Activated CD4-positive, alpha-beta T cell treated with anti-CD3 and anti-CD28 coated beads, Interleukin-2, amount 50 U/mL, for 1 hour (primary cell): ENCODE measurements around the gene LTBP3.
"Not testable (repeated sequence)": the region's sequence is repeated elsewhere in the genome, so short reads cannot be mapped to it uniquely, and the experiment has no call there.

Experiments used
- DNase-seq: peaks from one replicate; pipeline ENCODE4 v3.0.0-alpha.2; 2020

The LTBP3 gene

GRCh38 chr11:65535102-65535501, 23.1 kb downstream of the LTBP3 start:
- no peak for DNase-seq

GRCh38 chr11:65532388-65533064, 25.6 kb downstream of the LTBP3 start:
- no peak for DNase-seq

- DNase-seq = no peak
Measured at GRCh38 chr11:65530157-65530496, 28.0 kb downstream of the LTBP3 start.

- no peak for DNase-seq
Measured at GRCh38 chr11:65529475-65530156, 28.5 kb downstream of the LTBP3 start.

- no peak for DNase-seq
Measured at GRCh38 chr11:65528819-65529350, 29.3 kb downstream of the LTBP3 start.

- DNase-seq = no peak
Measured at GRCh38 chr11:65526744-65527143, 31.4 kb downstream of the LTBP3 start.

DNA sequence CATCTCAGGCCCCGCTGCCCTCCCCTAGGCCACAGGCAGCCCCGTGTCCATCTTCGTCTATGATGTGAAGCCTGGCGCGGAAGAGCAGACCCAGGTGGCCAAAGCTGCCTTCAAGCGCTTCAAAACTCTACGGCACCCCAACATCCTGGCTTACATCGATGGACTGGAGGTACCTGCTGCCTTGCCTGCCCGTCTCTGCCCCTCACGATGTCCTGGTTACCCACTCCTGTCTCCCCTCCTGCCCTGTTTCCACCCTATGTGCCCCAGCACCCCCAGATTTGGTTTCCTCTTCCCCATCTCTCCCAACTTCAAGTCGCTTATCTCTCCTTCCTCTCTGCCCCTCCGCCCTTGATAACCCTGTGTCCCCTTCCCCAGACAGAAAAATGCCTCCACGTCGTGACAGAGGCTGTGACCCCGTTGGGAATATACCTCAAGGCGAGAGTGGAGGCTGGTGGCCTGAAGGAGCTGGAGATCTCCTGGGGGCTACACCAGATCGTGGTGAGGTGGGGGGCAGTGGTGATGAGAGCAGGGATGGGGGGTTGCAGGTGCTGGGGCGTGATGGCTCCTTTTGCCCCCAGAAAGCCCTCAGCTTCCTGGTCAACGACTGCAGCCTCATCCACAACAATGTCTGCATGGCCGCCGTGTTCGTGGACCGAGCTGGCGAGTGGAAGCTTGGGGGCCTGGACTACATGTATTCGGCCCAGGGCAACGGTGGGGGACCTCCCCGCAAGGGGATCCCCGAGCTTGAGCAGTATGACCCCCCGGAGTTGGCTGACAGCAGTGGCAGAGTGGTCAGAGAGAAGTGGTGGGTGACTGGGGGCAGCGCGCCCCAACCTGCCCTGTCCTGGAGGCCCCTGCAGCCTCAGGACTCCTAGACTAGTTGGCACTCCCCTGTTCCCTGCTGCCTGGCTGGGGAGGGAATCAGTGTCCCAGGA, 32.3 kb downstream of the LTBP3 start:
- DNase-seq = no peak

DNA sequence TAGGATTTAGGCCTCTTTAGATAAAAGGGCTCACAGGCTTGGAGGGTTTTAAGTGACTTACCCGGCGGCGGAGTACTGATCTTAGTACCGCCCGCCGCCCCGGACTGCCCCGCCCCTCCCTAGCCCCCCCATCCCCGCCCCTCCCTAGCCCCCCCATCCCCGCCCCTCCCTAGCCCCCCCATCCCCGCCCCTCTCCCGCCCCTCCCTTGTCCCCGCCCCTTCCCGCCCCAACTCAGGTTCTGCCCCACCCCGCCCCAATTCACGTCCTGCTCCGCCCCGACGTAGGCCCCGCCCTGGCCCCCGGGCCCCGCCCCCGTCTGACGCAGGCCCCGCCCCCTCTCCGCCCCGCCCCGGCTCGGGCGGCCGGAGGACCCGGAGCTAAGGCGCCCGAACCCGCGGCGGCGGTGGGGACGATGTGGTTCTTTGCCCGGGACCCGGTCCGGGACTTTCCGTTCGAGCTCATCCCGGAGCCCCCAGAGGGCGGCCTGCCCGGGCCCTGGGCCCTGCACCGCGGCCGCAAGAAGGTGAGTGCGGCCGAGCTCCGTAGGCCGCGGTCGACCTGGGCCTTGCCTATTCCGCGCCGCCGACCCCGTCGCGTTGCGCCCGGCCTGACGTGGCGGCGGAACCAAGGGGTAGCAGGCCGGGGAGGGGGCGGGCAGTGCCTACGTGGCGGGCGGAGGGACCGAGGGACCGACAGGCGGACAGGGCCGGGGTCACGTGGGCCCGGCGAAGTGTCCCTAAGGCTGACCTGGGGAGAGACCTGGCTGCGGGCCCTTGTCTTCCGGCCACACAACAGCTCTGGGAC, 33.2 kb downstream of the LTBP3 start, which contains the start of gene SCYL1:
SCYL1 (plus strand) TSS at position 343 of the 805 bp plus-strand sequence; CDS start at position 414, 71 bp downstream.
- DNase-seq = peak; percentile 82

GRCh38 chr11:65524014-65524740, 34.0 kb downstream of the LTBP3 start:
- no peak for DNase-seq

DNA sequence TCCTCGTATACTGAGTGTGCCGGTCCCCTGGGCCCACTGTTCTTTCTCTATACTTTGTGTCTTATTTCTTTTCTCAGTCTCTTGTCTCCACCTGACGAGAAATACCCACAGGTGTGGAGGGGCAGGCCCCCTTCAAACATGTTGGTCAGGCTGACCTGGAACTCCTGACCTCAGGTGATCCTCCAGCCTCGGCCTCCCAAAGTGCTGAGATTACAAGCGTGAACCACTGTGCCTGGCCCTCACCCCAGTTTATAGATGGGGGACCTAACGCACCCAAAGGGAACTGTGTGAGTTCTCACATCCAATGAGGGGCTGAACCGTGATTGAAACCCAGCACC, 34.6 kb downstream of the LTBP3 start:
- not testable (repeated sequence) for DNase-seq

- not testable (repeated sequence) for DNase-seq
Measured at GRCh38 chr11:65522718-65523630, 35.2 kb downstream of the LTBP3 start.

DNA sequence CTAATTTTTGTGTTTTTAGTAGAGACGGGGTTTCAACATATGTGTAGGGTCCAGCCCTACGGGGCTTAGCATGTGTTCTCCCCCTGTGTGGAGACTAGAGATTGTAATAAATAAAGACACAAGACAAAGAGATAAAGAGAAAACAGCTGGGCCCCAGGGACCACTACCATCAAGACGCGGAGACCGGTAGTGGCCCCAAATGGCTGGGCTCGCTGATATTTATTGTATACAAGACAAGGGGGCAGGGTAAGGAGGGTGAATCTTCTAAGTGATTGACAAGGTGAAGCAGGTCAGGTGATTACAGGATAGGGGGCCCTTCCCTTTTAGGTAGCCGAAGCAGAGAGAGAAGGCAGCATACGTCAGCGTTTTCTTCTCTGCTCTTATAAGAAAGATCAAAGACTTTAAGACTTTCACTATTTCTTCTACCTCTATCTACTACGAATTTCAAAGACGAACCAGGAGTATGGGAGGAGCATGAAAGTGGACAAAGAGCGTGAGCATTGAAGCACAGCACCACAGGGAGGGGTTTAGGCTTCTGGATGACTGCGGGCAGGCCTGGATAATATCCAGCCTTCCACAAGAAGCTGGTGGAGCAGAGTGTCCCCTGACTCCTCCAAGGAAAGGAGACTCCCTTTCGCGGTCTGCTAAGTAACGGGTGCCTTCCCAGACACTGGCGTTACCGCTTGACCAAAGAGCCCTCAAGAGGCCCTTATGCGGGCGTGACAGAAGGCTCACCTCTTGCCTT, 36.2 kb downstream of the LTBP3 start:
- DNase-seq = not testable (repeated sequence)

- not testable (repeated sequence) for DNase-seq
Measured at GRCh38 chr11:65518941-65519549, 39.1 kb downstream of the LTBP3 start.

- no peak for DNase-seq
Measured at GRCh38 chr11:65516135-65516968, 41.8 kb downstream of the LTBP3 start.

GRCh38 chr11:65512311-65512710, 45.8 kb downstream of the LTBP3 start:
- DNase-seq = not testable (repeated sequence)

DNA sequence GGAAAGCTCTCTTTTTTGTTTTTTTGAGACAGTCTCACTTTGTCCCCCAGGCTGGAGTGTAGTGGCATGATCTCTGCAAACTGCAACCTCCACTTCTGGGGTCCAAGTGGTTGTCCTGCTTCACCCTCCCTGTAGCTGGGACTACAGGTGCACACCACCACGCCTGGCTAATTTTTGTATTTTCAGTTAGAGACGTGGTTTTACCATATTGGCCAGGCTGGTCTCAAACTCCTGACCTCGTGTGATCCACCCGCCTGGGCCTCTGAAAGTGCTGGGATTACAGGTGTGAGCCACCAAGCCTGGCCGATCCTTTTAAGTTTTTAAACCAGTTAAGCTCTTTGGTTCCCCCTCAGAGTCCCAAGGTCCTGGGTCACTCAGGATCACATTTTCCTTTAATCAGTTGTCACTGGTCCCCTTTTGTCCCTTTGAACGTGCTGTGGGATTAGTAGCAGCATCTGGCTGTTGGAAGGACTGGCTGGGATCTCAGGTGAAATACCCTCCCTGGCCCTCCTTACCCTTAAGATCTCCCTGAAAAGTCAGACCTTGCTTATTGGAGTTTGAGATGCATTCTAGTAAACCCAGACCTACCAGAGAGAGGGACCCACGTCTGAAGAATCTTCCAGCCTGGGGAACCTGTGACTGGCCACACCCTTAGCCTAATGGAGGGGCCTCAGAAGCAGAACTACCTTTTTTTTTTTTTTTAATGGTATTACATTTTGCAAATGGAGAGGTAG, 51.2 kb downstream of the LTBP3 start:
- peak; percentile 57 for DNase-seq

DNA sequence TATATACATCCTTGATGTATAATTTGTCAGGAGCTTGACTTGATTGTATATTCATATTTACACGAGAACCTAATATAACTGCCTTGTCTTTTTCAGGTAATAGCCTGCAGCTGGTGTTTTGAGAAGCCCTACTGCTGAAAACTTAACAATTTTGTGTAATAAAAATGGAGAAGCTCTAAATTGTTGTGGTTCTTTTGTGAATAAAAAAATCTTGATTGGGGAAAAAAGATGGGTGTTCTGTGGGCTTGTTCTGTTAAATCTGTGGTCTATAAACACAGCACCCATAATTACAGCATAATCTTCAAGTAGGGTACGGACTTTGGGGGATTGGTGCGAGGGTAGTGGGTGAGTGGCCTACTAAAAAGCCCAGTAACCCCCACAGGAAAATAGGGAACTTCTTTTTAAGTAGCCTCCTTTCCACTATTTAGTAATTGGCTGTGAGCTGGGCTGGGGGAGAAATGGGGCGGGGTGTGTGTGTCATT, 51.8 kb downstream of the LTBP3 start:
- DNase-seq = no peak
